ENCODE results near the gene SLC35F1. TPM values are rescaled to one million over a fixed set of nuclear protein-coding genes. Genes with fewer than 3 reads are reported as not detected.

The SLC35F1 gene
- total and polyA plus RNA-seq, 2 donors (not counting 3 experiments of a cell fraction or from before 2014, with no cell fraction given), result not detected

DNA sequence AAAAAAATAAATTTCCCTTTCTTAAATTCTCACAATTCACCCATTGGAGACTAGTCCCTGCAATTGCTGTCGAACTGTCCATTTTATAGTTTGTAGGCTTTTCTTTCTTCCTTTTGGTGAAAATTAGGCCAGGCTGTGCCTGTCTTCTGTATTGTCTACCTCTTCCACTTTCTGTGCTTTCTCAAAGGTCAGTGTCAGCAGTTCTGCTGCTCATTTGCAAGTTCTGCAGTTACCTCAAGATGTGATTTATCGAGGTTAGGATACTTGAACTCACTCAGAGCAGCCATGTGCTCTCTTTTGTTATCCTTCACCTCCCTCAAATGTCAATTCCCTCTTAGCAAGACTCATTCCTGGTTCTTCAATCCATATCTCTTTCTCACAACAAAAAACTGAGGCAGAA lies 179.1 kb downstream of the SLC35F1 start:
- dilution Hi-C loops (cut with MboI; ENCODE audit: extremely low pct_ligation_motif_present, low sequenced_read_pairs) (no loop called here), intact Hi-C loops (cut with micrococcal nuclease) (no loop called here)
- DNase-seq (ENCODE audit: low read depth, low spot score) (no peak), FAIRE-seq (no peak)
- no peak overlapping the region for H3K9ac ChIP-seq (replicated peaks; ENCODE audit: extremely low read depth, insufficient read depth, low read length)
- H3K9me3 ChIP-seq (replicated peaks; ENCODE audit: control insufficient read depth, insufficient read depth, low read length), result no peaks in the 10 kb centered on the region
- H2AFZ ChIP-seq (ENCODE audit: low read depth, low read length), result no peak overlapping the region
- no peaks in the 10 kb centered on the region for H4K20me1 ChIP-seq (replicated peaks; ENCODE audit: control insufficient read depth, extremely low read depth, insufficient read depth, low read length)
- no peaks in the 10 kb centered on the region for H3K4me1 ChIP-seq (ENCODE audit: control insufficient read depth, extremely low read depth, insufficient read depth, low read length)
- no peak overlapping the region for H3K4me3 ChIP-seq (replicated peaks in 1 of 3; ENCODE audit: insufficient read depth in 1 of 3, low read depth in 1 of 3, low read length in 3 of 3)
- no peaks in the 10 kb centered on the region for H3K79me2 ChIP-seq (ENCODE audit: control insufficient read depth, insufficient read depth, low read length)
- H3K27me3 ChIP-seq (ENCODE audit: control insufficient read depth in 2 of 2, insufficient read depth in 2 of 2, low read length in 2 of 2), result no peaks in the 10 kb centered on the region
- H3K27ac ChIP-seq (ENCODE audit: insufficient read depth, low read depth, low read length), result no peak overlapping the region
- no peaks in the 10 kb centered on the region for H3K9me1 ChIP-seq (replicated peaks; ENCODE audit: control insufficient read depth, extremely low read depth, insufficient read depth, low read length)
- no peaks in the 10 kb centered on the region for H3K36me3 ChIP-seq (ENCODE audit: control insufficient read depth in 2 of 2, extremely low read depth in 1 of 2, insufficient read depth in 2 of 2, low read length in 2 of 2)
- BruUV-seq (replicated peaks), result no TSS peak
- POLR2A ChIA-PET, result no interaction called here
- TF ChIP-seq MYC (IDR thresholded peaks at IDR 0.05; ENCODE audit: low read depth, low read length) (no peak), EZH2 (IDR thresholded peaks at IDR 0.05; ENCODE audit: borderline replicate concordance, low read depth, low read length, severe bottlenecking) (no peak), JUN (IDR thresholded peaks at IDR 0.05; ENCODE audit: borderline replicate concordance, insufficient read depth, insufficient read length, low read depth) (no peak), FOS (IDR thresholded peaks at IDR 0.05; ENCODE audit: borderline replicate concordance, insufficient read depth, low read length) (no peak), CTCF (IDR thresholded peaks at IDR 0.05; ENCODE audit: extremely low read depth in 1 of 2, insufficient read depth in 1 of 2, low read depth in 1 of 2, low read length in 2 of 2) (no peak), POLR2AphosphoS5 (IDR thresholded peaks at IDR 0.05; ENCODE audit: insufficient read depth, low read depth, low read length) (no peak), POLR2A (IDR thresholded peaks at IDR 0.05; ENCODE audit: low read depth, low read length) (no peak), GATA2 (IDR thresholded peaks at IDR 0.05; ENCODE audit: insufficient read depth, insufficient read length, low read depth, low read length) (no peak), MAX (IDR thresholded peaks at IDR 0.05; ENCODE audit: insufficient read depth, insufficient read length) (no peak)
- no peak overlapping the region for H3K4me2 ChIP-seq (ENCODE audit: insufficient read depth, low read length)
- CTCF ChIA-PET, result no interaction called here

Data from endothelial cell of umbilical vein (primary cell).